ENCODE results near the gene EFTUD2. TPM values are rescaled to one million over a fixed set of nuclear protein-coding genes. Genes with fewer than 3 reads are reported as not detected.

EFTUD2 gene
- total RNA-seq, 4 donors from 2014 or later: 37.4 to 136 (median 65.4) TPM

DNA sequence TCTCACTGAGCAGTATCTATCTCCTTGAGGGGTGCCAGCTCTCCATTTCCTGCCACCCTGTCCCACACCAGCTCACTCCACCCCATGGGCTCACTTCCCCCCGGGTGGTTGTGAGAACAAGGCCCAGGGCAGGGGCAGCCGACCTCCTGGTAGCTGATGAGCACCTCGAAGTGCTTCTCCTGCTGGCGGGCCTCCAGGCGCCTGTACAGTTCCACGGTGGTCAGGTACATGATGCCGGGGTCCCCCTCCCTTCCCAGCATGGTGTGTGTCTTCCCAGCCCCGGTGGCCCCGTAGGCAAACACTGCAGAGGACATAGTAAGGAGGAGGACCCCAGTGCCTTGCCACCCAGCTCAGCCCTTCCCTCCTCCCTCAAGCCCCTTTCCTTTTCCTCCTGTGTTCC is 35.9 kb upstream of the EFTUD2 start:
- intact Hi-C loops (cut with DNase I; ENCODE audit: low total_unique reads) (no loop called here), in situ Hi-C loops (cut with MboI; ENCODE audit: low pct_ligation_motif_present in 1 of 4, low pct_unique_long_range_greater_than_20kb in 1 of 4, low sequenced_read_pairs in 3 of 4) (no loop called here)
- TF ChIP-seq EP300 (IDR thresholded peaks at IDR 0.05; ENCODE audit: low read depth) (no peak), POLR2AphosphoS5 (IDR thresholded peaks at IDR 0.05) (no peak), POLR2A (IDR thresholded peaks at IDR 0.05) (no peak)
- TF ChIP-seq, protein P1, sequence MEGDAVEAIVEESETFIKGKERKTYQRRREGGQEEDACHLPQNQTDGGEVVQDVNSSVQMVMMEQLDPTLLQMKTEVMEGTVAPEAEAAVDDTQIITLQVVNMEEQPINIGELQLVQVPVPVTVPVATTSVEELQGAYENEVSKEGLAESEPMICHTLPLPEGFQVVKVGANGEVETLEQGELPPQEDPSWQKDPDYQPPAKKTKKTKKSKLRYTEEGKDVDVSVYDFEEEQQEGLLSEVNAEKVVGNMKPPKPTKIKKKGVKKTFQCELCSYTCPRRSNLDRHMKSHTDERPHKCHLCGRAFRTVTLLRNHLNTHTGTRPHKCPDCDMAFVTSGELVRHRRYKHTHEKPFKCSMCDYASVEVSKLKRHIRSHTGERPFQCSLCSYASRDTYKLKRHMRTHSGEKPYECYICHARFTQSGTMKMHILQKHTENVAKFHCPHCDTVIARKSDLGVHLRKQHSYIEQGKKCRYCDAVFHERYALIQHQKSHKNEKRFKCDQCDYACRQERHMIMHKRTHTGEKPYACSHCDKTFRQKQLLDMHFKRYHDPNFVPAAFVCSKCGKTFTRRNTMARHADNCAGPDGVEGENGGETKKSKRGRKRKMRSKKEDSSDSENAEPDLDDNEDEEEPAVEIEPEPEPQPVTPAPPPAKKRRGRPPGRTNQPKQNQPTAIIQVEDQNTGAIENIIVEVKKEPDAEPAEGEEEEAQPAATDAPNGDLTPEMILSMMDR (IDR thresholded peaks at IDR 0.05): no peak
- Histone ChIP-seq H3K4me1 (no peaks in the 10 kb centered on the region), H3K36me3 (no peaks in the 10 kb centered on the region), H3K27ac (no peak overlapping the region), H3K4me3 (no peak overlapping the region), H3K9me3 (no peaks in the 10 kb centered on the region), H3K27me3 (no peaks in the 10 kb centered on the region)
- 90% methylated on average over 9 of the region's 9 CpGs; no CpG with 5 or more reads in 1 of the 2 donors for WGBS, 2 donors (ENCODE audit: low coverage in 1 of 2)
- DNase-seq: no peak

DNA sequence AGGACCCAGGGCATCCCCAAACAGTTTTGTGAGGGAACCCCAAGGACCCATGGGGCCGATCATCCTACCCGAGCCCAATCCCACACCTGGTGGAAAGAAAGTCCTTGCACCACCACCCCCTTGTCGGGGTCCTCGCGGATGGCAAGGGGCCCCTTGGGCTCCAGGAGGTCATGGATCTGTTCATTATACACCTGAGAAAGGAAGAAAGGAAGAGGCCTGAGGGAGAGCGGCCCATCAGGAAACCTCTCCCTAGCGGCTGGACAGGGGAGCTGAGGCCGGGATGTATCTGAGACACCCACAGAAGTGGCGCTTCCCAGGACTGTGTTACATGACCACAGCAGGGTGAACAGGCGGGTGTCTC is 35.5 kb upstream of the EFTUD2 start:
- 99% methylated on average over 10 of the region's 10 CpGs; no CpG with 5 or more reads in 1 of the 2 donors for WGBS, 2 donors (ENCODE audit: low coverage in 1 of 2)
- no peak overlapping the region for H3K27ac ChIP-seq
- H3K27me3 ChIP-seq: no peaks in the 10 kb centered on the region
- H3K4me1 ChIP-seq: no peaks in the 10 kb centered on the region
- no peak overlapping the region for H3K4me3 ChIP-seq
- in situ Hi-C loops (cut with MboI; ENCODE audit: low pct_ligation_motif_present in 1 of 4, low pct_unique_long_range_greater_than_20kb in 1 of 4, low sequenced_read_pairs in 3 of 4): no loop called here
- no peaks in the 10 kb centered on the region for H3K9me3 ChIP-seq
- no peak for DNase-seq
- intact Hi-C loops (cut with DNase I; ENCODE audit: low total_unique reads): no loop called here
- TF ChIP-seq POLR2A (IDR thresholded peaks at IDR 0.05): no peak
- no peak for TF ChIP-seq EP300 (IDR thresholded peaks at IDR 0.05; ENCODE audit: low read depth)
- H3K36me3 ChIP-seq: no peaks in the 10 kb centered on the region

DNA sequence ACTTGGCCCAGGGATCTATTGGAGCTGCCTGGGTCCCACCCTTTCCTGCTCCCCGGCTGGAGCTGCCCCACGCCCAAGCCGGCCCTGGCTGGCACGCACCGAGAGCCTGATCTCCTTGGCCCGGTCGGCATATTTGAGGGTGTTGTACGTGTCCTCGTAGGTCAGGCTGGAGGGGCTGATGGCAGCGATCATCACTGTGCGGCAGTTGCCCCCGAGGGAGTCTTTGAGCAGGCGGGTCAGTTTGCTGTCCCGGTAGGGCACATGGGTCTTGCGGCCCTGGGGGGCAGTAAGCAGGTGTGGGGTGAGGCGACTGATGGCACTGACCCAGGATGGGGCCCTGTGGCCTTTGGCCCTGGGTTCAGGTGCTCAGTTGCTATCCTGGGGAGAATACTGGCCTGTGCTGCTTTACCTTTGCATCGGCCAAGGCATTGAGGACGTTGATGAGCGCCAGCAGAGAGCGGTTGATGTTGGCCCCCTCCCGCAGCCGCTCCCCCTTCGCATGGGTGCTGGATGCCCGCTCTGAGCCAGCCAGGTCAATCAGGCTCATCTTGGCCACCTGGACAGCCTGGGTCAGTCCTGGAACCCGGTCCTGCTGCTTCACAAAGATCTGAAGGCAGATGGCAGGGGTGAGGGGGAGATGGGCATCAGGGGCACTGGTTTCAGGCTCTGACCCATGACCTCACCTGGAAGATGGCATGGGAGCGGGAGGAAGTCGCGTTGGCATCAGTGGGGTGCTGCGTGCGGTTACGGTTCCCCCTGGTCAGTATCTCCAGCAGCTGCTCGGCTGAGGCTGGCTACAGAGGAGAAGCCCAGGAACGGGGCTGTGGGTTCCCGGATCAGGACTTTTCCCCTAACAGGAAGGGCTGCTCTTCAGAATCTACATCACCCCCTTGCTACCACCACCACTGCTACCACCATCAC is 34.8 kb upstream of the EFTUD2 start:
- in situ Hi-C loops (cut with MboI; ENCODE audit: low pct_ligation_motif_present in 1 of 4, low pct_unique_long_range_greater_than_20kb in 1 of 4, low sequenced_read_pairs in 3 of 4) (no loop called here), intact Hi-C loops (cut with DNase I; ENCODE audit: low total_unique reads) (no loop called here)
- Histone ChIP-seq H3K27me3 (no peaks in the 10 kb centered on the region), H3K9me3 (no peaks in the 10 kb centered on the region), H3K27ac (no peak overlapping the region), H3K4me3 (no peak overlapping the region), H3K36me3 (no peaks in the 10 kb centered on the region), H3K4me1 (no peaks in the 10 kb centered on the region)
- no peak for DNase-seq
- WGBS, 2 donors (ENCODE audit: low coverage in 1 of 2): 68 to 95% methylated on average over 3 to 34 of the region's 34 CpGs
- TF ChIP-seq, protein P1 (IDR thresholded peaks at IDR 0.05): no peak
- TF ChIP-seq POLR2AphosphoS5 (IDR thresholded peaks at IDR 0.05) (no peak), POLR2A (IDR thresholded peaks at IDR 0.05) (no peak), EP300 (IDR thresholded peaks at IDR 0.05; ENCODE audit: low read depth) (no peak)

GRCh38 chr17:44932787-44933097 is 33.5 kb upstream of the EFTUD2 start:
- intact Hi-C loops (cut with DNase I; ENCODE audit: low total_unique reads) (no loop called here), in situ Hi-C loops (cut with MboI; ENCODE audit: low pct_ligation_motif_present in 1 of 4, low pct_unique_long_range_greater_than_20kb in 1 of 4, low sequenced_read_pairs in 3 of 4) (no loop called here)
- WGBS, 2 donors (ENCODE audit: low coverage in 1 of 2): 81% methylated on average over 5 of the region's 6 CpGs; no CpG with 5 or more reads in 1 of the 2 donors
- no peak overlapping the region for H3K27ac ChIP-seq
- no peaks in the 10 kb centered on the region for H3K9me3 ChIP-seq
- H3K4me3 ChIP-seq: no peak overlapping the region
- H3K27me3 ChIP-seq: no peaks in the 10 kb centered on the region
- H3K4me1 ChIP-seq: no peaks in the 10 kb centered on the region
- DNase-seq: no peak
- TF ChIP-seq, protein P1 (IDR thresholded peaks at IDR 0.05): no peak
- TF ChIP-seq EP300 (IDR thresholded peaks at IDR 0.05; ENCODE audit: low read depth) (no peak), POLR2AphosphoS5 (IDR thresholded peaks at IDR 0.05) (no peak), POLR2A (IDR thresholded peaks at IDR 0.05) (no peak)
- H3K36me3 ChIP-seq: no peaks in the 10 kb centered on the region
